ENCODE data around the gene THOC6.
"Not testable (repeated sequence)": the region's sequence is repeated elsewhere in the genome, so short reads cannot be mapped to it uniquely, and the experiment has no call there.

THOC6 gene

DNA sequence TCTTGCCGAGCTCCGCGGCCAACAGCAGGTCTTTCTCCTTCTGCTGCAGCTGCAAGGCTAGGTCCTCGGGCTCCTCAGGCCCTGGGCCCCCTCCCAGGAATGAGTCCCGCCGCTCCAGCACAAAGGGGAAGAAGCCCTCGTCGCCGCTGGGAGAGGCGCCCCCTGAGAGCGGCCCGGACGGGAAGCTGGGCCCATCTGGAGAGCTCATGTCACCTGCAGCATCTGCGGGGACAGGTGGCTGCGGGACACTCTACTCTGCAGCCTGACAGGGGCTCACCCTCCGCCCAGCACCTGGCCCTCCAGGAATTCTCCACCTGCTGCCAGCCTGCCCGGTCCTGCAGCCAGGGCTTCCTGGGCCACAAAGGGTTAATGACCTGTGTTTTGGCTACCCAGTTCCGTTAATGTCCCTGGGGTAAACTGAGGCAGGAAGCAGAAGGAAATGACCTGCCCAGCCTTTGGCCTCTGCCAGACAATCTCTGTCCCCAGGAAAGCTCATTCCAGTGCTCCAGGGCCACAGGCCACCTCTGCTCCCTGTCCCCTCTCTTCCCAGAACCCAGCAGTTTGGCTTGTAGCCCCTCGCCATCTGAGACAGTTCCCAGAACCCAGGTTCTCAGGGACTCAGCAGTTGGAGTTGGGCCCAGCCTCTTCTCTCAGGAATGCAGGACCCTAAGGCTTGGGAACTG is 11.6 kb downstream of the THOC6 start:
- no peak for FAIRE-seq

DNA sequence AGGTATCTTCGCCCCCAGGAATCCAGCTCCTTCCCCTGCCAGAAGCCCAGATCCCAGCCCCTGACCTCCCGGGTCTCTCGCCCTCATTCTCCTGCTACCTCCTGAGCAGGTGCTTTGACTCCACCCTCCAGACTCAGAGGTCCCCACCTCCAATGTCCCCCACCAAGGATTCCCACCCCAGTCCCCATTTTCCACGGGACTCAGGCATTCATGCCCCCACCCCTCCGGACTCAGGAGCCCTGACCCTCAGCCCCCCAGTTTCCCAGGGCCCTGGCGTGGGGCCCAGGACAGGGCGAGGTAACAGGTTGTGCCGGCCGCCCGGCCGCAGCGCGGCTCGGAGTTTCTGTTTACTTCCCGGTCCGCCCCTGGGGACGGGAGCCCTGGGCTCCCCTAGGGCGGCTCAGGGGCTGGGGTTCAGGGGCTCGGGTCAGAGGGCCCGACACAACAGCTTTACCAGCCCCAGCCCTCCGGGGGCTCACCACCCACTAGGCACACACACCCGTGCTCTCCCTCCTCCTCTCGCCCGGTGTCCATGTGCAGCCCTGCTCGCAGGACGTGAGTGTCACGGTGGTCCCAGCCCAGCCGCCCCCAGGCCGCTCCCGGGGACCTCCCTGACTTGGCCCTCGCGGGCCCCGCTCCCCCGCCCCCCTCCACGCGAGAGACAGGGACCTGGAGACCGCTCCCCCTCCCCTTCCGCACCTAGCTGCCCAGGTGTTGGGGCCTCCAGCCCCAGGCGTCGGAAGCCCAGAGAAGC is 12.3 kb downstream of the THOC6 start:
- FAIRE-seq: no peak

DNA sequence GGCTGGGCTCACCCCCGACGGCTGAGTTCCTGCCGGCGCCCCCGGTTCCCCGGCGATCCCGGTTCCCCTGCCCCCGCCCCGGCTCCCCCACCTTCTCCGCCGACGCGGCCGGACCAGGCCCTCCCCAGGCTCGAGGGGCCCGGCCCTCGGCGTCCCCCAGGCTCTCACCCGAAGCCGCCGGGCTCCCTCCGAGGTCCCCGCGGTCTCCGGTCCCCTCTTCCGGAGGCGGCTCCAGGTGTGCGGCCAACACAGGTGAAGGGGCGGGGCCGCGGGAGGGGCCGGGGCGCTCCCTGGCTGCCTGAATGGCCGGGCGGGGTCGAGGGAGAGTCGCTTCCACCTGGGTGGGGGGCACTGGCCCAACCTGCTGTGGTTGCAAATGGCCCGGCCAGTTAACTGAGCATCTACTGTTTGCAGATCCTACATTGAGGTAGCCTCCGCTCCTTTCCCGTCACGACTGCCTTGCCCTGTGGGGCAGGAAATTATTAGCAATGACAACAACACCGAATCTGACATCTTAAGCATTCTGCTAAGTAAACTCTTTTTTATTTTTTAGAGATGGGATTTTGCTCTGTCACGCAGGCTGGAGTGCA is 13.0 kb downstream of the THOC6 start, which contains the start of gene BICDL2:
TSS of gene BICDL2 (minus strand) at position 219 of the 590 bp plus-strand sequence. CDS start 1,448 bp downstream, outside the sequence.
- FAIRE-seq: no peak

- FAIRE-seq: no peak
These were observed 14.4 kb downstream of the THOC6 start for GRCh38 chr16:3038256-3038655.

DNA sequence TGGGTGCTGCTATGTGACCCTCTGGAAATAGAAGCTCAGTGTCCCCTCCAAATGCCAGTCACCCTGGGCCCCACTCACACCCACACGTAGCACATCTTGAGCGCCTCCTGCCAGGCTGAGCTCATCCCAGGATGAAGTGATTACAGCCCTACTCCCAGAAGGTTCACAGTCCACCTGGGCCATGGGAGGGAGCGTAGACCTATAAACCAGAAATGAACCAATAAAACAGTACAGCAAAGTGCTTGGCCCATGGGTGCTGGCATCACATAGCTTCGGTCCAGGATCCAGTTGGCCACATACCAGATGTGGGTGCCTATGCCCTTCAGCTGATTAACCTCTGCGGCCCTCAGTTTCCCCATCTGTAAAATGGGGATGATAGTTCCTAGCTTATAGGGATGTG is 15.1 kb downstream of the THOC6 start:
- no peak for FAIRE-seq

DNA sequence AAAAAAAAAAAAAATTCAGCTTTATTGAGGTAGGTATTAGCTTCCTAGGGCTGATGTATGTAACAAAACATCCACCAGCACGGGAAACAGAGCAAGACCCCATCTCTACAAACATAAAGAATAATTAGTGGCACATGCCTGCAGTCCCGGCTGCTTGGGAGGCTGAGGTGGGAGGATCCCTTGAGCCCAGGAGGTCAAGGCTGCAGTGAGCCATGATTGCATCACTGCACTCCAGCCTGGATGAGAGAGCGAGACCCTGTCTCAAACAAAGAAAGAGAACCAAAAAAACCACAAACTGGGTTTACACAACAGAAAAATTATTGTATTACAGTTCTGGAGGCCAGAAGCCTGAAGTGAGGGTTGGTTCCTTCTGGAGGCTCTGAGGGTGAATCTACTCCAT is 18.5 kb downstream of the THOC6 start:
- FAIRE-seq: no peak

- FAIRE-seq: no peak
These were observed 20.9 kb downstream of the THOC6 start for GRCh38 chr16:3044708-3045107.

GRCh38 chr16:3045758-3046640 is 22.2 kb downstream of the THOC6 start, which contains the start of gene MMP25:
TSS of gene MMP25 (plus strand) at chr16:3046561. CDS start at chr16:3046918, 357 bp downstream.
- no peak for FAIRE-seq

- FAIRE-seq: no peak
These were observed 23.0 kb downstream of the THOC6 start for GRCh38 chr16:3046641-3047386.

DNA sequence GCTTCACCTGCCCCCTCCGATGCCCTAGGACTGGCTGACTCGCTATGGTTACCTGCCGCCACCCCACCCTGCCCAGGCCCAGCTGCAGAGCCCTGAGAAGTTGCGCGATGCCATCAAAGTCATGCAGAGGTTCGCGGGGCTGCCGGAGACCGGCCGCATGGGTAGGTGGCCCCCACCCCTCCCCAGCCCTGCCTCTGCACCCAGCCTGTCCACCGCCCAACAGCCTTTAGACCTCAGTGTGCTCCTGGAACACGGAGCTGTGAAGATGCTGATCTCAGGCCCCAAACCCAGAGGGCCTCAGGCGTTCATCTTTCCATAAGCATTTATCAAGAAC is 23.5 kb downstream of the THOC6 start:
- no peak for FAIRE-seq

DNA sequence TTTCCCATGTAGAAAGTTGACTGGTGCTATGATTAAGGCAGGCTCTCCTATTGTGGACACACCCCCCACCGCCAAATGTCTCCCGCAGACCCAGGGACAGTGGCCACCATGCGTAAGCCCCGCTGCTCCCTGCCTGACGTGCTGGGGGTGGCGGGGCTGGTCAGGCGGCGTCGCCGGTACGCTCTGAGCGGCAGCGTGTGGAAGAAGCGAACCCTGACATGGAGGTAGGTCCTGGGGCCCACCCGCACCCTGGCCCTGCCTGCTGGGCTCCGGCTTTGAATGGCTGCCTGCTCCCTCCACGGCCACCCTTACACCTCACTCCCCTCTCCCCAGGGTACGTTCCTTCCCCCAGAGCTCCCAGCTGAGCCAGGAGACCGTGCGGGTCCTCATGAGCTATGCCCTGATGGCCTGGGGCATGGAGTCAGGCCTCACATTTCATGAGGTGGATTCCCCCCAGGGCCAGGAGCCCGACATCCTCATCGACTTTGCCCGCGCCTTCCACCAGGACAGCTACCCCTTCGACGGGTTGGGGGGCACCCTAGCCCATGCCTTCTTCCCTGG is 26.2 kb downstream of the THOC6 start:
- FAIRE-seq: no peak

GRCh38 chr16:3050487-3050886 is 26.7 kb downstream of the THOC6 start:
- no peak for FAIRE-seq

- FAIRE-seq: no peak
These were observed 27.2 kb downstream of the THOC6 start for GRCh38 chr16:3051009-3051408.

DNA sequence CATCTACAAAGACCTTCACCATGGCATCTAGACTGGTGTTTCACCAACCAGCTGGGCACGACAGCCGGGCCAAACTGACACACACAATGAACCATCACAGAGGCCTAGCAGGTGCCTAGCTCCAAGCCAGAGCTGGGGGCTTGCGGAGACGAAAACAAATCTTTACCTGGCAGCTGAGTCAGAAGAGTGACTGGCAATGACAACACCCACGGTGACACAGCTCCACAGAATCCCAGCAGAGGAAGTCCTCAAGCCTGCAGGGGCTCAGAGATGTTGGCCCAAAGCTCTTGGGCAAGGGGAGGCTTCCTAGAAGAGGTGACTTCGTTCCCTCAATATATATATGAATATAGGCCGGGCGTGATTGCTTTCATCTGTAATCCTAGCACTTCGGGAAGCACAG is 27.7 kb downstream of the THOC6 start:
- FAIRE-seq: no peak

DNA sequence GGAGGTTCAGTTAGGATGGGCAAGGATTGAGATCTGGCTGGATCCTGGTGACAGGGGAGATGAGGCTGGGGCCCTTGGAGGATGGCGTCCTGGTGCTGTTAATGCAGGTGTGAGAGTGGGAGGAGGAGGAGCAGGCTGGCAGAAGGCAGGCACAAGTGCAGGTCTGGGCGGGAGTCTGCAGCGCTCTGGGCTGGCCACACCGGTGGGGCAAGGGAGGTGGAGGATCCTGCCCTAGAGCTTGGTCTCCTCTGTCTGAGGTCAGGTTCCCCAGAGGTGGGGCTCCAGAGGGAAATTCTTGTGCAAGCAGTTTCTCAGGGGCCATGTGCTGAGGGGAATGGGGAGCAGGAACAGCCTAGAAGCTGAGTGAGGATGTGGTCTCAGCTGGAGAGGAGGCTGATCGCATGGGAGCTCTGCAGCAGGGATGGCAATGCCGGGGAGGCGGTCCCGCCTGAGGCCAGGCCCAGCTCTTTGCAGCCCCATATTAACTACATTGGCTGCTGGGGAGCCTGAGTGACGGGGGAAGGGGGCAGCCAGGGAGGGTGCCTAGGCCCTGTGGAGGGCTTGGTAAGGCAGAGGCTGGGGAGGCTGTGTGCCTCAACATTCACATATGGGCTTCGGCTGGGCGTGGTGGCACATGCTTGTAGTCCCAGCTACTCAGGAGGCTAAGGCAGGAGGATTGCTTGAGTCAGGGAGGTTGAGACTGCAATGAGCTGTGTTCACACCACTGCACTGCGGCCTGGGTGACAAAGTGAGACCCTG is 28.9 kb downstream of the THOC6 start:
- not testable (repeated sequence) for FAIRE-seq

DNA sequence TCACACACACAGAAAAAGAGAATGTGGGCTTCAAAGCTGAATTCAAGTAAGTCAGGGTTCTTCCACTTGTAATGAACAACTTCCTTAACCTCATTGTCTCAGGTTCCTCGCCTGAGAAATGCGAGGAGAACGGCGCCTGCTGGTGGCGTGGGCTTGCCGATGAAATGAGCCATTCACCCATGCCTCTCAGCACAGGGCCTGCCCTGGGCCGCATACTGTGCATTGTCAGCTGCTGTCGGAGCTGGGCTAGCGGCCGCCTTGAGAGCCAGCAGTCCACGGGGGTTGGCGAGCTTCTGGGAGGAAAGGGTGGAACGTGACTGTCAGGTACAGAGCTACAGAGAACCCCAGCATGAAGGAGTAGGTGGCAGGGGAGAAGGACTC is 29.5 kb downstream of the THOC6 start:
- FAIRE-seq: not testable (repeated sequence)

DNA sequence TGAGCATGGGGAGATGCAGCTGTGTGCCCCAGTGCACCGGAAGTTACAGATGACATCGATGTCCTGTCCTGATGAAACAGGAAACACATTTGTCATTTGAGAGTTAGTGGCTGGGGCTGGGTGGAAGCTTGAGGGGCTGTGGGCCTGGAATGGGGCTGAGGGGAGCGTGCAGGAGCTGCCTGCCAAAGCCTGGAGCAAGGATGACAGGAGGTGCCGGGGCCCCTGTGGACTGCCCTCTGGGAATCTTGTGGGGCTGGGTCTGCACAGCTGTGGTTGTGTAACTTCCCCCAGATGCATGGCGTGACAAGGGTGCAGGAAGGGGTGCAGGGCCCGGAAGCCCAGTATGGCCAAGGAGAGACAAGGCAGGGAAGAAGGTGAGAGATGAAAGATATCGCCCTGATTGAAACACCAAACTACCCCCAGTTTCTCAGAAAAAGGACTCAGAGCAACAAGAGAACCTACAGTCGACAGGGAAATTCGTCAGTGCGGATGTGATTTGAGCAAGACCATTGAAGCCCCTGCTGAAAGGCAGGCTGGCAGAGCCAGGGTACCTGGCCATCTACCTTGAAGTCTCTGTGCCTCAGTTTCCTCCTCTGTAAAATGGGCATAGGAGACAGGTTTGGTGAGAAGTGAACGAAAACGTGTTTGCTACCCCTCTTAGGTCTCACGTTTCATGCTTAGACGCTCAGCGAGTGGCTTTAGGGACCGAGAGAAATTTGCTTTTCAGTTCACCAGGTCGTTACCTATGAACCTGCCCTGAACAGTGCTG is 31.3 kb downstream of the THOC6 start:
- no peak for FAIRE-seq

DNA sequence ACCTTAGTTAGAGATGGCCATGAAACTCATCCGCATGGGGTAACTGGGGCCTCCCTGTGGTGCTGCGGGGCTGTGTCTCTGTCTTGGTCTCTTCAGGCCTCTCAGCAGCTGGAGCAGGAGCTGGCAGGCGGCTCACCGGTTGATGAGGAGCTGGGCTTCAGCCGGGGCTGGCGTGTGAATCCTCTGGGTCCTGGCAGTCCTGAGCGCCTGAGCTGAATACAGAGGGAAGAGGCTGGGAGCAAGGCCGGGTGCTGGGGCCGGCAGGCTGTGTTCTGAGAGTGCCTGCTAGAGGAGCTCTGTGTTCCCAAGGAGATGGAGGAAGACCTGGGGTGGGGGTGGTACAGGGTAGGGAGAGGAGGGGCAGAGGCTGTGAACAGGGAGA is 31.9 kb downstream of the THOC6 start:
- not testable (repeated sequence) for FAIRE-seq

GRCh38 chr16:3056336-3057180 is 32.7 kb downstream of the THOC6 start:
- FAIRE-seq: no peak

Measured in islet of Langerhans (tissue), 1 donor.